KBM-7 (cell line): ENCODE results near the gene SLIT1.
A peak's percentile ranks its signal among the peaks of the same experiment; 100 is the strongest.

Experiments used
- DNase-seq: peaks from one replicate; pipeline ENCODE4 v3.0.0-alpha.2; 2015
- in situ Hi-C: fragments of 300-500 bp; cut with MboI; formaldehyde crosslinking; loops from 2 replicates; pipeline ENCODE4 v1.14.3; 2020; ENCODE audit warnings: low sequenced_read_pairs, low pct_unique_long_range_greater_than_20kb, mixed read lengths

The SLIT1 gene

GRCh38 chr10:97001183-97001991 is 184.4 kb downstream of the SLIT1 start:
- in situ Hi-C loops: no loop called here
- no peak for DNase-seq

- in situ Hi-C loops: no loop called here
- no peak for DNase-seq
Measured at GRCh38 chr10:97000487-97001182, 185.1 kb downstream of the SLIT1 start.

GRCh38 chr10:96999987-97000386 is 185.8 kb downstream of the SLIT1 start:
- in situ Hi-C loops: no loop called here
- no peak for DNase-seq

GRCh38 chr10:96999337-96999736 is 186.4 kb downstream of the SLIT1 start:
- in situ Hi-C loops: no loop called here
- DNase-seq: no peak

DNA sequence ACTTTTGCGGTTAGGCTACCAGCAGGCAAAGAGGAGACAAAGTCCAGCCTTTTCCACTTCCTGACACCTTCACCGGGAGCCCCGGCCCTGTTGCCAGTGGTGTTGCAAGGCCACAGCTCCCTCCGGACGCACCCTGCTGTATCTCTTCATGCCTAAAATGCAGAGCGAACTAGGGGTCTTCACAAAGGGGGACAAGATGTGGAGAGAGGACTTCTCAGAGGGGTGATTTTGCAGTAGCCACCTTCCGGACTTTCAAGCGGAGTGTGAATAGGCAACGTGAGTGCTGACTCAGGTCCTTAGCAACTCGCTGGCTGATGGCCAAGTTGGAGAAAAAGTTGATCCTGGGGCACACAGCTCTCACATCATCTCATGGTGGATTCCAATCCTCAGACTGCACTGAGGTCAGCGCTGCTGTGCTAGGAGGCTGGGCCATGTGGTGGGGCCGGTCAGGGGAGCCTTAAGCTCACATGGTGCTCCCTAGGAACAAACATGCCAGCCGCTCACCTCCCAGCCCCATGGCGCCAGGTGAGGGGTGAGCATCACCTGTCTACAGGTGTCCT is 187.3 kb downstream of the SLIT1 start:
- in situ Hi-C loops: no loop called here
- DNase-seq: no peak

GRCh38 chr10:96996275-96996965 is 189.3 kb downstream of the SLIT1 start:
- in situ Hi-C loops: no loop called here
- DNase-seq: no peak

GRCh38 chr10:96995851-96996250 is 189.9 kb downstream of the SLIT1 start:
- in situ Hi-C loops: no loop called here

GRCh38 chr10:96992721-96993120 is 193.0 kb downstream of the SLIT1 start:
- in situ Hi-C loops: no loop called here
- no peak for DNase-seq

More at GRCh38 chr10:96995851-96996250, 189.9 kb downstream of the SLIT1 start:
- DNase-seq: no peak

DNA sequence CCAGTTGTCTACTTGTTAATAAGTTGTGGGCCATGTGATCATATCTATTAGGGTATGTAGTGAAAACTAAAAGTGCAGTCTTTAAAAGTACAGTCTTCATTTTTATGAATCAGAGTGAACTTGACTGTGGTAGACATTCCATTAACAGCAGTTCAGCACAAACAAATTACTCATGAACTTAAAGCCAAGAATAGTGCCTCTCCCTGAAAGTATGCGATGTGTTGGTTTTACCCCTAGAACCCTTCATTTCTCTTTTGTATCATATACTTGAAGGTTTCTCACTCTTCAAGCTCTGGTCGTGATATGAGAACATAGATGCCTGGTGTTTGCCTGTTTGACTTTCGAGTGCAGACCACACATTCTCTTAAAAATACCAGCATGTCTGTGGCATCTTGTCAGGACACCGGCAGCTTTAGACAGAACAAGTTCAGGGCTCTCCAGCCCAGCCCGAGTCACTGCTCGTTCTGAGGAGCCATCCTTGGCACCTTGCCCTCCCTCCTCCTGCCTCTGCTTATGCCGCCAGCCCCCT is 194.4 kb downstream of the SLIT1 start:
- no peak for DNase-seq
- in situ Hi-C loops: no loop called here

- in situ Hi-C loops: no loop called here
- DNase-seq: no peak
Measured at GRCh38 chr10:96988426-96988825, 197.3 kb downstream of the SLIT1 start.

GRCh38 chr10:96987842-96988175 is 197.9 kb downstream of the SLIT1 start:
- in situ Hi-C loops: no loop called here
- DNase-seq: no peak

- in situ Hi-C loops: no loop called here
- DNase-seq: no peak
Measured at GRCh38 chr10:96987141-96987841, 198.5 kb downstream of the SLIT1 start.

DNA sequence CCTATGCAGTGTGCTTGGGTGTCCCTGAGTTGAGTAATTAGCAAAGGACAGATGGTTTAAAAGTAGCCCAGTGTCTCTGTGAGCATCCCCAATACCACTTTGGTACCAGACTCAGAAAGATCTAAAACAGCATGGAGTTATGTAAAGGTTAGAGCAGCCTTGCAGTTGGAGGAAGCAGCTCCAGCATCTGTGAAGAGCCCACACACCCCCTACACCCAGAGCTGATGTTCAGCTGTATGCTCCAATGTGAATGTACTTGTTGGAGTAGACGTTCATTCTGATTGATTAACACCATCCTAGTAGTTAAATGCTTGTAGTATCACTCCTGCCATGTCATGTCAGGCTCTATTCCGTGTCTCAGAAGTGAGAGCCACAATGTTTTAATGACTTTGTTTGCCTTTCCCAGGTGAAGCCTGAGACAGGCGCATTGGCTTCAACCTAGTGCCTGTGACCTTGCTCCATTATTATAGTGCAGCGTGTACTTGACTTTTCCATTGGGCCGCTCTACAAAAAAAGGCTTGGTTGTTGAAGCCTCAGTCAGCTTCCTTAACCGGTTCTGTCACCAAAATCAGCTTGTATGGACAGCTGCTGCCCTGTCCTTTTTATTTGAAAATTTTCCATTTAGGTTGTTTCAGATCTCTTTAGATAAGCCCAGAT is 199.4 kb downstream of the SLIT1 start:
- no peak for DNase-seq
- in situ Hi-C loops: no loop called here

DNA sequence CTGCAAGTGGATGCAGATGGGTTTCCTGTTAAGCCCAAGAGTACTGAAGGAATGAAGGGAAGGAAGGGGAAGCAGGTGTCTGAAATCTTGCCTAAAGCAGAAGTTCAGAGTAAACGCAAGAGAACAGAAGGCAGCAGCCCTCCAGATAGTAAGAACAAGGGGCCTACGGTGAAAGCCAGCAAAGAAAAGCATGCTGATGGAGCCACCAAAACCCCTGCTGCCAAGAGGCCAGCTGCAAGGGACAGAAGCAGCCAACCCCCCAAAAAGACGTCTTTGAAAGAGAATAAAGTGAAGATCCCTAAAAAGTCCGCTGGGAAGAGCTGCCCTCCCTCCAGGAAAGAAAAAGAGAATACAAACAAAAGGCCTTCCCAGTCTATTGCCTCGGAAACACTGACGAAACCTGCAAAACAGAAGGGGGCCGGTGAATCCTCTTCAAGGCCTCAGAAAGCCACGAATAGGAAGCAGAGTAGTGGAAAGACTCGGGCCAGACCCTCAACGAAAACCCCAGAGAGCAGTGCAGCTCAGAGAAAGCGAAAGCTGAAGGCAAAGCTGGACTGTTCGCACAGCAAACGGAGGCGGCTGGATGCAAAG is 201.1 kb downstream of the SLIT1 start:
- in situ Hi-C loops: no loop called here
- DNase-seq: peak; percentile 79

GRCh38 chr10:96982149-96982930 is 203.4 kb downstream of the SLIT1 start:
- in situ Hi-C loops: no loop called here
- DNase-seq: no peak

GRCh38 chr10:96978621-96979154 is 207.1 kb downstream of the SLIT1 start:
- no peak for DNase-seq
- in situ Hi-C loops: no loop called here

DNA sequence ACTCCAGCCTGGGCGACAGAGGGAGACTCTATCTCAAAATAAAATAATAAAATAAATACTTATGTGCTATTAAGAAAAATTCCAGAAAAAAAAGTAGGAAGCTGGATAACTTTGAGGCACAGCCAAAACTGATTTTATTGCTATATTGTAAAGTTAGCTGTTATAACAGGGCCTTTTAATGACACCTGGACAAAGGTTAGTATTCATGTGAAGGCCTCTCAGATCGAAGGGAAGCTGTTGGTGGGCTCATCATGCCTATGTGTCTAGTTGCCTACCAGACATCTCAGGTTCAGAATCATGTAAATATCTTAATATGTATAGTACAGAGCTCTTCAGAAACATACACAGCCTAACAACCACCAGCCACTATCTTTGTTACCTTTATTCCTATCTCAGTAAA is 210.6 kb downstream of the SLIT1 start:
- in situ Hi-C loops: no loop called here
- DNase-seq: no peak
